Calu3 (cell line): ENCODE data around the gene CTDP1. TPM values are rescaled to one million over a fixed set of nuclear protein-coding genes. Genes with fewer than 3 reads are reported as not detected.

Experiments used
- BruUV-seq: library from RNA; stranded (reverse); fragments of 400-500 nt; replicated peaks from 2 replicates; lab custom pipeline; 2021; lab: Mats Ljungman, UMichigan
- CTCF ChIA-PET: fragments of 300-600 bp; sonication (Branson Sonifier 250); formaldehyde crosslinking; loops from one replicate; lab custom pipeline; 2022; ENCODE audit warnings: antibody characterized with exemption; lab: Charles Lee
- DNase-seq: peaks from one replicate; pipeline ENCODE4 v3.0.0; 2022
- H3K27ac Mint-ChIP-seq: one replicate; pipeline ENCODE4 v1.8.0; 2022; ENCODE audit warnings: mixed read lengths; ENCODE audit not compliant: unreplicated experiment
- H3K27me3 Mint-ChIP-seq: one replicate; pipeline ENCODE4 v1.8.0; 2022; ENCODE audit warnings: mixed read lengths; ENCODE audit not compliant: unreplicated experiment
- H3K36me3 Mint-ChIP-seq: one replicate; pipeline ENCODE4 v1.8.0; 2022; ENCODE audit warnings: mild to moderate bottlenecking, moderate library complexity, mixed read lengths; ENCODE audit not compliant: insufficient read depth, unreplicated experiment
- H3K4me1 Mint-ChIP-seq: one replicate; pipeline ENCODE4 v1.8.0; 2022; ENCODE audit warnings: mild to moderate bottlenecking, low read depth, mixed read lengths; ENCODE audit not compliant: unreplicated experiment
- H3K4me3 Mint-ChIP-seq: one replicate; pipeline ENCODE4 v1.8.0; 2022; ENCODE audit warnings: mild to moderate bottlenecking, low read depth, moderate library complexity, mixed read lengths; ENCODE audit not compliant: unreplicated experiment
- H3K9me3 Mint-ChIP-seq: one replicate; pipeline ENCODE4 v1.8.0; 2022; ENCODE audit warnings: low read depth, mixed read lengths; ENCODE audit not compliant: unreplicated experiment
- CTCF ChIP-seq: fragments of 200-600 bp; IDR thresholded peaks from one replicate; pipeline ENCODE4 v1.8.0; 2022; ENCODE audit warnings: antibody characterized with exemption; ENCODE audit not compliant: unreplicated experiment
- intact Hi-C: fragments of 100-400 bp; cut with micrococcal nuclease; formaldehyde crosslinking; loops from one replicate; pipeline ENCODE4 v1.10.0; 2022; ENCODE audit not compliant: unreplicated experiment
- total RNA-seq: library from RNA; stranded (reverse); gene quantifications from 2 replicates; pipeline ENCODE4 v1.2.3, GENCODE V29; 2022

Gene CTDP1
- total RNA-seq, 1 experiment from 2014 or later, result 15.6 TPM

GRCh38 chr18:79659733-79660132 is 19.9 kb upstream of the CTDP1 start:
- CTCF ChIA-PET, result no interaction called here
- H3K27me3 Mint-ChIP-seq, result peaks cover 19% of the 10 kb centered on the region
- intact Hi-C loops, result no loop called here
- H3K4me3 Mint-ChIP-seq, result no peak overlapping the region
- no peak for DNase-seq
- no peaks in the 10 kb centered on the region for H3K9me3 Mint-ChIP-seq
- H3K36me3 Mint-ChIP-seq, result no peaks in the 10 kb centered on the region
- BruUV-seq, result no TSS peak
- no peaks in the 10 kb centered on the region for H3K4me1 Mint-ChIP-seq
- no peak overlapping the region for H3K27ac Mint-ChIP-seq
- no peak for TF ChIP-seq CTCF

- CTCF ChIA-PET, result no interaction called here
- Mint-ChIP-seq H3K36me3 (no peaks in the 10 kb centered on the region), H3K4me3 (no peak overlapping the region), H3K4me1 (no peaks in the 10 kb centered on the region), H3K9me3 (no peaks in the 10 kb centered on the region), H3K27ac (no peak overlapping the region), H3K27me3 (peaks cover 19% of the 10 kb centered on the region)
- no peak for TF ChIP-seq CTCF
- BruUV-seq, result no TSS peak
- DNase-seq, result no peak
- intact Hi-C loops, result no loop called here
These were observed 17.6 kb upstream of the CTDP1 start for GRCh38 chr18:79662034-79662433.

- no peak for DNase-seq
- no peak for TF ChIP-seq CTCF
- Mint-ChIP-seq H3K27me3 (peaks cover 19% of the 10 kb centered on the region), H3K9me3 (no peaks in the 10 kb centered on the region), H3K4me1 (no peaks in the 10 kb centered on the region), H3K4me3 (no peak overlapping the region), H3K27ac (no peak overlapping the region), H3K36me3 (no peaks in the 10 kb centered on the region)
- intact Hi-C loops, result no loop called here
- no TSS peak for BruUV-seq
- CTCF ChIA-PET, result no interaction called here
These were observed 17.2 kb upstream of the CTDP1 start for GRCh38 chr18:79662439-79662838.

GRCh38 chr18:79664525-79665125 is 15.0 kb upstream of the CTDP1 start:
- Mint-ChIP-seq H3K4me3 (no peak overlapping the region), H3K9me3 (no peaks in the 10 kb centered on the region), H3K36me3 (peaks cover 4% of the 10 kb centered on the region), H3K4me1 (no peaks in the 10 kb centered on the region), H3K27me3 (peaks cover 11% of the 10 kb centered on the region), H3K27ac (no peak overlapping the region)
- no peak for TF ChIP-seq CTCF
- CTCF ChIA-PET, result no interaction called here
- no TSS peak for BruUV-seq
- DNase-seq, result no peak
- intact Hi-C loops, result no loop called here
